GM12864 (cell line): ENCODE measurements around the gene PTPRD.

Source experiments
- DNase-seq: peaks from one replicate; pipeline ENCODE4 v3.0.0-alpha.2; 2011; ENCODE audit warnings: low read depth
- H3K4me3 ChIP-seq: 2 replicates; pipeline ENCODE4 v1.5.1; 2011; ENCODE audit warnings: mild to moderate bottlenecking, low read depth, low read length, control low read depth
- TF ChIP-seq, protein P1 (sequence below): IDR thresholded peaks from 2 replicates; pipeline ENCODE4 v1.5.1; 2011; ENCODE audit warnings: low read depth, mild to moderate bottlenecking, moderate library complexity, low read length, control low read depth, inconsistent platforms; ENCODE audit errors: missing control alignments

Gene PTPRD

DNA sequence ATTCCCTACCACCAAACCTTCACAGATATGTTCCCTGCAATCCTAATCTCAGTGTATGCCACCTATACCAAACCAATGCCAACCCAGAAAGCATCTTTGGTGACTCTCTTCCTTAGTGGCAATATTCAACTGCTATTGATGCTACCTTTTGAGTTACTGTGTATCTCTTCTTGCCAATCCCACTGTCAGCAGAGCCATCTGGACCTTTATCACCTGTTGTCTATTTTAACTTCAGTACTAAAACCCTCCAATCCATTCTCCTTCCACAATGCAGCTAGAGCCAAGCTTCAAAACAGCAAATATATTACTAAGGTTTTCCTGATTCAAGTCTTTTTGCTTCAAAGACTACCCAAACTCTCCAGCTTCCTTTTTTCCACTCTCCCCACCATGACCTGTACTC lies 2036.1 kb downstream of the PTPRD start:
- H3K4me3 ChIP-seq, result no peak overlapping the region
- no peak for DNase-seq
- TF ChIP-seq, protein P1, sequence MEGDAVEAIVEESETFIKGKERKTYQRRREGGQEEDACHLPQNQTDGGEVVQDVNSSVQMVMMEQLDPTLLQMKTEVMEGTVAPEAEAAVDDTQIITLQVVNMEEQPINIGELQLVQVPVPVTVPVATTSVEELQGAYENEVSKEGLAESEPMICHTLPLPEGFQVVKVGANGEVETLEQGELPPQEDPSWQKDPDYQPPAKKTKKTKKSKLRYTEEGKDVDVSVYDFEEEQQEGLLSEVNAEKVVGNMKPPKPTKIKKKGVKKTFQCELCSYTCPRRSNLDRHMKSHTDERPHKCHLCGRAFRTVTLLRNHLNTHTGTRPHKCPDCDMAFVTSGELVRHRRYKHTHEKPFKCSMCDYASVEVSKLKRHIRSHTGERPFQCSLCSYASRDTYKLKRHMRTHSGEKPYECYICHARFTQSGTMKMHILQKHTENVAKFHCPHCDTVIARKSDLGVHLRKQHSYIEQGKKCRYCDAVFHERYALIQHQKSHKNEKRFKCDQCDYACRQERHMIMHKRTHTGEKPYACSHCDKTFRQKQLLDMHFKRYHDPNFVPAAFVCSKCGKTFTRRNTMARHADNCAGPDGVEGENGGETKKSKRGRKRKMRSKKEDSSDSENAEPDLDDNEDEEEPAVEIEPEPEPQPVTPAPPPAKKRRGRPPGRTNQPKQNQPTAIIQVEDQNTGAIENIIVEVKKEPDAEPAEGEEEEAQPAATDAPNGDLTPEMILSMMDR, result no peak

DNA sequence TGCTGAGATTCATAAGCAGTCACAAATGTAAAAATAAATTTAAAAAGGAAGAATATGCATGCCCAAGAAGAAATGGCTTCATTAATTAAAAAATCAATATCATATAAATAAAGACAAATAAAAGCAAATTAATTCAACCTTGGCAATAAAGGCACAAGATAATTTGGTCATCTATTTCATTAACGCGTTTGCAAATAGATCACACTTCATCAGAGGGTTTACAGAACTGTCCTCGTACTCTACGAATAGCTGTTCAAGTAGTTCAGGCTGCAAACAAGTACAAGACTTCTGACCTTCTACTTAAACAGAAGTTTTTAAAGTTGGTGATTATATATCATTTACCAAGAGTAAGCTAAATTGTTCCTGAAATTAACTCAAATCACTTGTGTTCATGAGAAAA lies 2038.0 kb downstream of the PTPRD start:
- no peak overlapping the region for H3K4me3 ChIP-seq
- DNase-seq, result no peak
- TF ChIP-seq, protein P1, result no peak

DNA sequence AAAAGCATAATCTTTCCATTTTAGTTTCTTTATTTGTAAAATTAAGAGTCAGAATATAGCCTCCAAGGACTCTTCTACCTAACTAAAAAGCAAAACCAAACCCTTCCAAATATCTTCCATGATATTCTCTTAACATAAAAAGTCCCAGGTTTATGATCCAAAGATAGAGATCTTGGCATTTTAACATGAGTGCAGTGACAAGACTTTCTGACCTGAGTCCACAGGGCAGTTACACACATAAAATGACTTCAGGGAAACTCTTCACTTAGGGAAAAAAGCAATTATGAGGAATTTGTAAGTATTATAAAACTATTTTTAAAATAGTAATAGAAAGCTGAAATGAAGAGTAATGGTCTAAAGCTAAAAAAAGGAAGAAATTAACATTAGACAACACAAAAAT lies 2040.6 kb downstream of the PTPRD start:
- TF ChIP-seq, protein P1, result no peak
- H3K4me3 ChIP-seq, result no peak overlapping the region
- no peak for DNase-seq

DNA sequence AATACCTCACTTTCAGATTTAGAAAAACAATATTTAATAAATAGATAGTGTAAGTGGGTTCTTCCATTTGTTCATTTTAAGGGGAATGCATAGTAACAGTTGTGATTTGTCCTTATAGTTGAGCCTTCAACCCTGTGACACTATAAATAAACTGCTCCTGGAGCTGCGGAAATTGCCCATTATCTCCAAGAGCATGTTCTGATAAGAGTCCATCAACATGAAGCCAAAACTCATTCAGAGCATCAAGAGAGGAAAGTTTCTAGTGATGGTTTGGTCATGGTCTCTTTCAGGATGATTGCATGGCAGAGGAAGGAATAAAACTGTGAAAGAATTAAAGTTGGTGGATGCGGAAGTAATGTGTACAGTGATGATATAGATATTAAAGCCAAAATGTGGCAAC lies 2041.2 kb downstream of the PTPRD start:
- H3K4me3 ChIP-seq, result no peak overlapping the region
- TF ChIP-seq, protein P1, result no peak
- no peak for DNase-seq

DNA sequence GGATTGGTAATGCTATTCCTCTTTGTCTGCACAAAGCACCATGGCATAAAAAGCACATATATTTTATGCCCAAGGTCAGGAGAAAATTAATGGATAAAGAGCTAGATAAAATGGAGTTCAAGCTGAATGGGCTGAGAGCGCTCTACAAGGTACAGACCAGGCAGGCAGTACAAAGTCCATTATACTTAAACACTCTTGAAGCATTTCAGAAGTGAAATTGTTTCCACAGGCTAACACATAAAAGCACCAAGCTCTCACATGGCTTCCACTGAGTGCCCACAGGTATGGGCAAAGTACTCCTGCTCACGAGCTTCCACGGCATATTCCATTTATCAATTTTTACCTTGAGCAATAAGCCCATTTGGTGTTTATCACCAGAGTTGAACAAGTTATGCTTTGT lies 2042.0 kb downstream of the PTPRD start:
- DNase-seq, result no peak
- no peak overlapping the region for H3K4me3 ChIP-seq
- TF ChIP-seq, protein P1, result no peak

DNA sequence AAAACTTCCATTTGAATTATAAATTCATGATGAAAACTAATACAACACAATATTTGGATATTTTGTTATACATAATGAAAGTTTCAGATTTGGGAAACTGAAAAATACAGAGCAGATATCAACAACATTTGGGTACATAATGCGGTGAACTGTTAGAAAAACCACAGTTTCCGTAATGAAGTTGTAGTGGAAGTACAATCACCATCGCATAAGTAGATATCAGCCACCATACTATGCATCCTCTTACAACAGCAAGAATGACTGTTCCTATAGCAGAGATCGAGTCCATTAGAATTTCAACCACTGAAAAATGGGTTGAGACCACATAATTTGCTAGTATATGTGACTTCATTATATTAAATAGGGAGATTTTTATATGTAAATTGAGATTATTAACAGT lies 2043.0 kb downstream of the PTPRD start:
- no peak overlapping the region for H3K4me3 ChIP-seq
- no peak for DNase-seq
- TF ChIP-seq, protein P1, result no peak

DNA sequence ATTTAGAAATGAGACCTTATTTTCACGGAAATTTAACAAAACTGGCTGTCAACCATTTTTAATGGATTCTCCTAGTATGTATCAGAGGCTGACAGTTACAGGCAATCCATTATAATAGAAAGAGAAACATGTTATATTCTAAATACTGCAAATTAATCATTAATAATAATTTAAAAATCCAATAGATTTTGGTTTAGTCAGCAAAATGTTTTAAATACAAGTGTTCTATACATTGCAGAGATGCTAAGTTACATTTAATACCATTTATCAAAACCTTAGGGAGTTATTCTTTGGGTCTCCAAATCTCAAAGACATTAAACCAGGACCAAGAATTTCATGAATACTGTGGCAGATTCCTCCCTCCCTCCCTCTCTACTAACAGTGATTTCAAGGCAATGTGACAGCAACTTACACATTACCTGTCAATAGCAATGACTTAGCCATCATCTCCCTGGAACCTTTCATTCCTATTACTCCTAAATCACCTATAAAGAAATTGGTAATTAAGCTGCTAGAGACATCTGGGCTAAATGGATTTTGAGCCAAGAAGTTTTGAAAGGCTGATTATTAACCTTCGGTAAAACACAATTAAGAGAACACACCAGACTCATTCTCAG lies 2044.7 kb downstream of the PTPRD start:
- no peak overlapping the region for H3K4me3 ChIP-seq
- no peak for DNase-seq
- TF ChIP-seq, protein P1, result no peak
